ENCODE results near the gene NTM. TPM values are rescaled to one million over a fixed set of nuclear protein-coding genes. Genes with fewer than 3 reads are reported as not detected.

NTM gene
- total and polyA plus RNA-seq, 2 of the 8 experiments (the other 6 are each of a cell fraction or from before 2014, with no cell fraction given), result 13.4 to 20.0 TPM

- ChIA-PET CTCF (ENCODE audit: partially characterized antibody) (interaction anchor here (0.6 to 6.8 kb wide), 9 partner anchors 10 to 488 kb away, joined by 3 to 59 read pairs (median 9); no protein-coding TSS in a partner anchor), POLR2A (ENCODE audit: partially characterized antibody) (interaction anchor here (1.7 kb wide), 1 partner anchor 261 kb away, joined by 3 read pairs; no protein-coding TSS in a partner anchor)
- no peak overlapping the region for H3K18ac ChIP-seq (ENCODE audit: extremely low read depth, low read length)
- H2BK20ac ChIP-seq (ENCODE audit: low read length), result no peak overlapping the region
- H3K23me2 ChIP-seq (ENCODE audit: low read depth, low read length), result no peaks in the 10 kb centered on the region
- no peaks in the 10 kb centered on the region for H4K20me1 ChIP-seq (replicated peaks in 1 of 2; ENCODE audit: control insufficient read depth in 1 of 2, insufficient read depth in 2 of 2, low read length in 2 of 2)
- no peak for FAIRE-seq
- no peak overlapping the region for H3K4ac ChIP-seq (replicated peaks; ENCODE audit: insufficient read length, low read depth, low read length)
- H3K23ac ChIP-seq (ENCODE audit: insufficient read length), result no peak overlapping the region
- no peaks in the 10 kb centered on the region; a peak in 1 of 7 replicates for H3K4me1 ChIP-seq (replicated peaks in 1 of 4; ENCODE audit: control insufficient read depth in 3 of 4, insufficient read depth in 4 of 4, low read length in 3 of 4)
- H3K56ac ChIP-seq (replicated peaks; ENCODE audit: insufficient read length, low read depth, low read length), result no peak overlapping the region
- H3K9ac ChIP-seq (replicated peaks in 1 of 4; ENCODE audit: extremely low read depth in 1 of 4, low read depth in 3 of 4, low read length in 3 of 4), result no peak overlapping the region
- H3K36me3 ChIP-seq (ENCODE audit: control insufficient read depth in 2 of 4, insufficient read depth in 4 of 4, low read length in 3 of 4), result no peaks in the 10 kb centered on the region
- no peak overlapping the region for H4K5ac ChIP-seq (ENCODE audit: insufficient read length, low read depth, low read length)
- H2BK15ac ChIP-seq (ENCODE audit: low read length), result no peak overlapping the region
- no peak overlapping the region for H2BK12ac ChIP-seq (ENCODE audit: low read depth, low read length)
- no peak overlapping the region for H2AK5ac ChIP-seq (ENCODE audit: low read depth, low read length)
- 91% methylated on average over 6 of the region's 6 CpGs; no CpG with 5 or more reads in 1 of the 2 experiments for WGBS, 2 experiments (ENCODE audit: extremely low coverage in 1 of 2, insufficient coverage in 1 of 2, insufficient read length in 1 of 2, insufficient replicate concordance in 2 of 2, low coverage in 1 of 2, low lambda C conversion rate in 2 of 2, missing lambda C conversion rate in 1 of 2)
- TF ChIP-seq CHD2 (IDR thresholded peaks at IDR 0.05; ENCODE audit: low read length) (no peak), SIN3A (conservative IDR thresholded peaks at IDR 0.05 in 1 of 2, IDR thresholded peaks at IDR 0.05 in 1 of 2; ENCODE audit: low read depth in 1 of 2, low read length in 2 of 2) (no peak), TBP (IDR thresholded peaks at IDR 0.05; ENCODE audit: low read depth, low read length) (no peak), EP300 (IDR thresholded peaks at IDR 0.05; ENCODE audit: borderline replicate concordance in 1 of 2, low read depth in 2 of 2, low read length in 2 of 2) (no peak), JUND (IDR thresholded peaks at IDR 0.05; ENCODE audit: low read length) (no peak), CHD1 (IDR thresholded peaks at IDR 0.05; ENCODE audit: low read depth, low read length) (no peak), TEAD4 (IDR thresholded peaks at IDR 0.05; ENCODE audit: low read depth, low read length) (no peak)
- H2AFZ ChIP-seq (ENCODE audit: low read length), result no peak overlapping the region
- H2BK5ac ChIP-seq (ENCODE audit: low read depth, low read length), result no peak overlapping the region
- no peak overlapping the region for H3K4me2 ChIP-seq (ENCODE audit: insufficient read depth in 1 of 2, low read depth in 2 of 2, low read length in 2 of 2)
- no peak overlapping the region for H4K8ac ChIP-seq (ENCODE audit: extremely low read depth, insufficient read depth, low read length)
- no peak overlapping the region for H3K27ac ChIP-seq (ENCODE audit: low read depth, low read length)
- H3K9me3 ChIP-seq (ENCODE audit: insufficient read depth in 2 of 2, low read depth in 1 of 2, low read length in 1 of 2), result no peaks in the 10 kb centered on the region
- no peak overlapping the region for H4K91ac ChIP-seq (replicated peaks; ENCODE audit: insufficient read length, low read length)
- H3K79me1 ChIP-seq (ENCODE audit: low read depth, low read length), result 0 out of 2 replicates have a peak, but pooled peaks cover 3% of the 10 kb centered on the region
- no peak overlapping the region for H3K4me3 ChIP-seq (ENCODE audit: extremely low read depth in 1 of 4, insufficient read depth in 2 of 4, low read depth in 3 of 4, low read length in 4 of 4)
- no peaks in the 10 kb centered on the region for H3K79me2 ChIP-seq (ENCODE audit: control insufficient read depth in 1 of 2, insufficient read depth in 2 of 2, low read length in 2 of 2)
- no peak for DNase-seq (ENCODE audit: low read depth in 1 of 2, low spot score in 2 of 2)
- no peak overlapping the region for H3K14ac ChIP-seq (ENCODE audit: insufficient read length)
- H3K27me3 ChIP-seq (replicated peaks in 1 of 4; ENCODE audit: control insufficient read depth in 3 of 4, extremely low read depth in 1 of 4, insufficient read depth in 3 of 4, low read length in 3 of 4), result no peaks in the 10 kb centered on the region
- no peak overlapping the region for H2BK120ac ChIP-seq (replicated peaks; ENCODE audit: low read depth, low read length)
These were observed 143.6 kb downstream of the NTM start for GRCh38 chr11:131514062-131514461.
